Measurements from ENCODE around the gene HARS1.
"Not testable (repeated sequence)": the region's sequence is repeated elsewhere in the genome, so short reads cannot be mapped to it uniquely, and the experiment has no call there.

The HARS1 gene

DNA sequence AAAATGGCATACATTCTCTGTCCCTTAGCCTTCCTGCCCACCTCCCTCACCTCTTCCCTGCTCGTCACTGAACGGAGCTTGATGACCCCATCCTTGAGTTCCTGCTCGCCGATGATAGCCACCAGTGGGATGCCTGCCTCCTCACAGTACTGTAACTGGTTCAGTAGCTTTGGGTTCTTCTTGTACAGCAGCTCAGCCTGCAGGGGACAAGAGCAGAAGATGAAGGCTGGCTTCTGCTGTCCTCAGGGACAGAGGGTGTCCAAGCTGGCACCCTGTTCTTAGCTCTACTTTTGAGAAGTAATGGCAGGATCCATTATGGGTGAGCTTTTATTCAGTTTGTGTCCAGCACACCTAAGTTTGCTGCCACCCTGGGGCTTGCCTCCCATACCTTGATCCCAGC lies 16.5 kb downstream of the HARS1 start:
- DNase-seq: no peak

DNA sequence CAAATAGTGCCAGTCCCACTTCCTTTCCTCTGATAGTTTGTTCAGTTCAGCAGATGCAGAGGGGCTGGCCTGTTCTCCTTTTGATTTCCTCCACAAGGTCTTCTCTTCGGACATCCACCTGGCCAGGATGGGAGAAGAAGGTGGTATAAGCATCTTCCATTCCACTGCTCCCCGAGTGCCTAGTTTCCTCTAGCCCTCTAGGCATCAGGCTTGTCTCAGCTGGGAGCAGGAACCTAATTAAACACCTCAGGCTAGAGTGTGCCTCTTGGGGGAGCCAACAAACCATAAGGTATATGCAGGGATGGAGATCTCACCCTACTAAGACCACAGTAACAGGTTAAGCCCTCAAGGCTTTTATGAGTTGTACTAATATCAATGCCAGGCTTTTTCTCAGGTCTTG lies 17.0 kb downstream of the HARS1 start:
- DNase-seq: no peak

DNA sequence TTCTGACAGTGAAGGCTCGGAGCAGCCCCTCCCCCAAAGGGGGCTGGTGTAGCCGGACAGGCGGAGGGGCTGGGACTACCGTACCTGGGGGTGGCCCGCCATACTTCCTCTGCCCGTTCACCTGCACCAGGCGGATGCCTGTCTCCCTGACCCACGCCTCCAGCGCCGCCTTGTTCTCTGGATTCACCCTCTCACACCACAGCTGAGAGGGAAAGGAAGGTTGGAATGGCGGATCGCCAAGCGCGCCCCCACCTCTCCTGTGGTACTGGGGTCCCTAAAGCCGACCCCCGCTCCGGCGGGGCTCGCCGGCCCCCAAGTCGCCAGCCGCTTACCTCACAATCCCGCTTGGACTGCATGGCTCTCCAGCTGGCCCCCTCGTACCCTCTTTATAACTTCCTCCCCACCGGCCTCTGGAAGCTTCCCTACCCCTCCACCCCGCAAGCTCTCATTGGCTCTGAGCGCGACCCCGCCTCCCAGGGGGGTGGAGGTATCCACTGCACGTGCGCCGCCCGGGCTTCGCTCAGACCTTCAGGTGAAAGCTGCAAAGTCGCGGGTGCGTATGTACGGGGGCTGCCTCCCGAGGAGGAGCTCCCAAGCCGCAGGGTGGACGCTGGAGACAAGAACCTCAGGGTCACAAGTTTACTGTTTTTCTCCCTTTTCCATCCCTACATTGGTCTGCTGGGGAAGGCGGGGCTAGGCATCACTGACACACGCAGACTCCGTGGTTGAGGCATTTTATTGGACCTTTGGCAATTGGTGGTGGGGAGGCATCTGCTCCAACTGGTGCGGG lies 17.8 kb downstream of the HARS1 start, which contains the start of gene DND1:
Gene DND1 (minus strand): TSS at position 390 of the 790 bp plus-strand sequence. CDS start 34 bp downstream, at position 356.
- no peak for DNase-seq

DNA sequence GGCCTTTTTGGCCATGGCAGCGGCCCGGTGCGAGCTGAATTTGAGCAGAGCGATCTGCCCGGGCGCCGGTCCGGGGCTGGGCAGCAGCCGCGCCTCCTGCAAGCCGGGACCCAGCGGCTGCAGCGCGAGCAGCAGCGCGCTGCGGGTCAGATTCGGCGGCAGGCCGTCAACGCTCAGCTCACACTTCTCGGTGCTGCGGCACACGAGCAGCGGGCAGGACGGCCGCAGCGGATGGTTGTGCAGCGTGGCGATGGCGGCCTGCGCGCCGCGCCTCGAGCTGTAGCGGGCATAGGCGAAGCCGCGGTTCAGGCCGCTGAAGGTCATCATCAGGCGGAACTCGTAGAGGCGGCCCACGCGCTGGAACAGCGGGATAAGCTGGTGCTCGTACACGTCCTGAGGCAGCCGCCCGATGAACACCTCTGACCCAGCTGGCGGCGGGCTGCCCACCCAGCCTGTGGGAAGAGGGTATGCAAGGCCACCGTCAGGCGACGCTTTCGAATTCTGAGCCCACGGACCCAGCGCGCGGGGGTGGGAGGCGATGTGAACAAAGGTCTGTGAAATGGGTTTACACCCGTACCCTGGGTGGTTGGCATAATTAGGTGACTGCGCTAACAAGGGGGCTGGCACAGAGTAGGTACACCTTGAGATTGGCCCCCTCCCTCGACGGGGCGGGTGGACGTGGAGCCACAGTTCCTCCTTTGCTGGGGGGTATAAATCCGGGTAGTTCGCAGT lies 18.5 kb downstream of the HARS1 start:
- no peak for DNase-seq

DNA sequence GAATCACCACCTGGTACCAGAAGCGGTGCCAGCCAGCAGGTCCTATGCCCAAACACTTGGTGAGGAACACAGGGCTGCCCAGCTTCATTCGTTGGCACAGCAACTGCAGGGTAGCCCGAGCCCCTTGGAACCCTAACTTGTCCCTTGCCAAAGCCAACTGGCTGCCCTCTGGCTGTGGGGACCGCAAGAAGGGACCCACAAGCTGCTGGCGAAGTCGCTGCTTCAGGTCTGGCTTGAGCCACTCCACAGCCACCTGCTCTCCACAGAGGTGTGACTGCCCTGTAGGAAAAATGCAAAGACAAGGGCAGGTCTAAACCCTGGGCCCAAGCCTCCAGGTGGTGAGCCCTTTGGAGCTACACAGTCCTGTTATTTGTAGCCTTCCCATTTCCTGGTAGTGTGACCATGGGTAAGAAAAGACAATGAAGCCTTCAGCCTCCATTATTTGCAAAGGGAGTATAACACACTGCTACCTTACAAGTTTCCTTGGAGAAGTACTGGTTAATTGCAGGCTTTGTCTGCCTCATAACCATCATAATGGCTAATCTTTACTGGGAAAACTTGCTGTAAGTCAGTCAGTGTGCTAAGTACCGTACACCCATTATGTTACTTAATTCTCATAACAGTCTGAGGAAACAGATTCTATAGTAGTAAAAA lies 19.6 kb downstream of the HARS1 start:
- DNase-seq: no peak

DNA sequence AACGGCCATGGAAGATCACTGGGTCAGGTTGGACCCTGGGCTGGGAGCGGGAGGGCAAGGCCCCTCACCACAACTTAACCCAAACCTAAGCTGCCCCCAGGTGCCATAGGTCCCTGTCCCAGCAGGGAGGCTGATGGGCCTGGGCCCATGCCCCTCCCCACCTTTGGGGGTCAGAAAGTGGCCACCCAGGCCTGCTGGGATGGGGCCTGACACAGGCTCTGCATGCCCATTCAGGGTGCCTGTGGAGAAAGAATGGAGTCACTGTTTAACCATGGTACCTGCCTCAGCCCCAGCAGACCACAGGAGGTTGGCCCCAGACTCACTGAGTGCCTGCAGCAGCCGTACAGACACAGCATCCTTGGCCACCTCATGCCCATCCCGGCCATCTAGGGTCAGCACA lies 20.1 kb downstream of the HARS1 start:
- not testable (repeated sequence) for DNase-seq

DNA sequence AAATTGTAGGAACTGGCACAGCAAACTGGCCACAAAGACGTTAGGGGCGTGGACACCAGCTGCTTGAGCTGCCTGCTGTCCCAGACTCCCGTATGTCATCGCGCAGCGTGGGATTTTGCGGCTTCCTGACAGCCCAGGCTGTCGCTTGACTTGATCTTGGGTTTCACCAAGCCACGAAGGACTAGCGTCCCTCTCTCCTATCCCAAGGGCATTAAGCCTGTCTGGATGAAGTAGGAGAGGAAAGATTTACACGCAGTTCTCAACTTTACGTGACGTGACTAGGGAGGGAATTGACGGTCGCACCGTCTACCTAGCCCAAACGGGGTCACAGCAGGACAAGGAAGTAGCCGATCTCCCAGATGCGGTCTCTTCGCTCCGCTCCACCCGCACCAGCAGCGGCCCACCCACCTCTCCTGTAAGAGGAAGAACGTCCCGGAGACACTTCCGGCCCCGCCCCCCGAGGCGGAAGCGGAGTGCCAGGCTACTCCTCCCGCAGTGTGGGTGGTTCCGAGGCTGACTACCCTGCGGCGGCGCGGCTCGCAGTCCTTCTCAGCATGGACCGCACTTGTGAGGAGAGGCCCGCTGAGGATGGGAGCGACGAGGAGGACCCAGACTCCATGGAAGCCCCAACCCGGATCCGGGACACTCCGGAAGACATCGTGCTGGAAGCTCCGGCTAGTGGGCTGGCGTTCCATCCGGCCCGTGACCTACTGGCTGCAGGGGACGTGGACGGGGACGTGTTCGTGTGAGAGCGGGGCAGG lies 26.6 kb downstream of the HARS1 start, which contains the start of gene WDR55:
Gene WDR55 (plus strand): TSS at position 546 of the 761 bp plus-strand sequence. CDS start 9 bp downstream, at position 555.
- peak; percentile 98 for DNase-seq

DNA sequence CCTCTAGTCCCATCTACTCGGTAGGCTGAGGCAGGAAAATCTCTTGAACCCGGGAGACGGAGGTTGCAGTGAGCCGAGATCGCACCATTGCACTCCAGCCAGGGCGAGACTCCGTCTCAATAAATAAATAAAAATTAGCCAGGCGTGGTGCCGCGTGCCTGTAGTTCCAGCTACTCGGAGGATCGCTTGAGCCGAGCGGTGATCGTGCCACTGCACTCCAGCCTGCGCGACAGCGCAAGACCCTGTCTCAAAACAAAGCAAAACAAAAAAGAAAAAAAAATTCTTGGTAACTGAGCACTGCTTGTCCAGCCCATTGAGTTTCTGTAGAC lies 27.2 kb downstream of the HARS1 start:
- DNase-seq: no peak

DNA sequence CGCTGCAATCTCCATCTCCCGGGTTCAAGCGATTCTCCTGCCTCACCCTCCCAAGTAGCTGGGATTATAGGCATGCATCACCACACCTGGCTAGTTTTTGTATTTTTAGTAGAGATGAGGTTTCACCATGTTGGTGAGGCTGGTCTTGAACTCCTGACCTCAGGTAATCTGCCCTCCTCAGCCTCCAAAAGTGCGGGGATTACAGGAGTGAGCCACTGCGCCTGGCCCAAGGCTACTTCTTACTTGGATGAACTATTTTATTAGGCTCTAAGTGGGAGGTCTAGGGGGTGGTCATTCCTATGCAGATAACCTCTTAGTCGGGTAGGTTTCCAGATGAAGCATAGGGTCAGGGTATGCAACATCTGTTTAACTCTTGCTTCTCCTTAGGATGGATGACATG lies 30.8 kb downstream of the HARS1 start:
- DNase-seq: not testable (repeated sequence)

DNA sequence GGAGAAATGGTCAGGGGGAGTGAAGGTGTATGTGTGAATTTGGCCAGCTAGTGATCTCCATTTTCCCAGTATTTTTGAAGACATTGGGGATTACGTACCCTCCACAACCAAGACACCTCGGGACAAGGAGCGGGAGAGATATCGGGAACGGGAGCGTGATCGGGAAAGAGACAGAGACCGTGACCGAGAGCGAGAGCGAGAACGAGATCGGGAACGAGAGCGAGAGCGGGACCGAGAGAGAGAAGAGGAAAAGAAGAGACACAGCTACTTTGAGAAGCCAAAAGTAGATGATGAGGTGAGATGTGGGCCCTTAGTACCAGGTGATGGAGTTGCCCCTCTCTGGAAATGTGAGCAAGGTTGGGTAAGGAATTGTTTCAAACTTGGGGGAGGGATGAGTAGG lies 32.3 kb downstream of the HARS1 start:
- DNase-seq: no peak

DNA sequence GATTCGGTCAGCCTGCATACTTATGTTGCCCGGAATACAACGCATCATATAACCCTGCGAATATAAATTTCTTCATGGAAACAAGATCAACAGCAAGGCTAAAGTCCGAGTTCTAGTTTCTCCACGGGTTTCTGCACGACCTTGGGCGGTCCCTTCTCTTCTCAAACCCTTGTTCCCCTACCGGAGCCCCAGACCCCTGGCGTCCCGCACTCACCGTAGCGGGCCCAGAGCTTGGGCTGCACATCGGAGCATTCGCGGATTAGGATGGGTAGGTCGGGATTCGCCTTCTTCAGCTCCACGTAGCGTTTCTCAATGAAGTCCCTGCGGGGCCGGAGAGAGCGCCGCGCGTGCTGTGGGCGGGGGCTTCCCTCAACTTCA lies 44.1 kb downstream of the HARS1 start:
- no peak for DNase-seq

DNA sequence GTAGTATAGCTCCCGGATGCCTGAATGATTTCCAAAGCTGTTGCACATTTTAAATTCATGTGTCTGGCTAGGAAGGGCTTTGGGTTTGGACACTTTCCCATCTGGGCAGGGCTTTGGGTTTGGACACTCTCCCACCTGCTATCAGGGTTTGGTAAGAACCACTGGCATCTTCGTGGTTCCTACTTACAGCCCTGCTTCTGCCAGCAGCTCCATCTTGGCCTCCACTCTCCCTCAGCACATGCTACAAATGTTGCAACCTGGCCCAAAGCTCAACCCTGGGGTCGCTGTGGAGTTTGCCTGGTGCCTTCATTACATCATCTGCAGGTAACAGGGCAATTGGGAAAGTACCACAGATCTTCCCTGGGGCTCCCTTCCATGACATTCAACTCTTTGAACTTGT lies 48.5 kb downstream of the HARS1 start:
- peak; percentile 22 for DNase-seq

DNA sequence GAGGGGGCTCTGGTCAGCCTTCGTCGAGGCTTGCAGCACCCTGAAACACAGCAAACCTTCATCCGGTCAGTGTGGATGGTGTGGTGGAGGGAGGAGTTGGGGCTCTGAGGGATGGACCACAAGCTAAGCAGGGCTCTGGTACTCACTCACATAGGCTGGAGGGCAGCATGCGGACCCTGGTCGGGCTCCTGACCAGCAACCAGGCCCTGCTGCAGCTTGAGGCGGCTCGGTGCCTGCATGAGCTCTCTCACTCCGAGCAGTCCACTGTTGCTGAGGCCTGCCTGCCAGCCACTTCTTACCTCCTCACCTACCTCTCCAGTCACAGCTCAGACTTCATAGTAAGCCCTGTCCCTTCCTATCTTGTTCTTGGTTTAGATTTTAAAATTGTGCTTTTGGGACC lies 49.5 kb downstream of the HARS1 start:
- DNase-seq: no peak

DNA sequence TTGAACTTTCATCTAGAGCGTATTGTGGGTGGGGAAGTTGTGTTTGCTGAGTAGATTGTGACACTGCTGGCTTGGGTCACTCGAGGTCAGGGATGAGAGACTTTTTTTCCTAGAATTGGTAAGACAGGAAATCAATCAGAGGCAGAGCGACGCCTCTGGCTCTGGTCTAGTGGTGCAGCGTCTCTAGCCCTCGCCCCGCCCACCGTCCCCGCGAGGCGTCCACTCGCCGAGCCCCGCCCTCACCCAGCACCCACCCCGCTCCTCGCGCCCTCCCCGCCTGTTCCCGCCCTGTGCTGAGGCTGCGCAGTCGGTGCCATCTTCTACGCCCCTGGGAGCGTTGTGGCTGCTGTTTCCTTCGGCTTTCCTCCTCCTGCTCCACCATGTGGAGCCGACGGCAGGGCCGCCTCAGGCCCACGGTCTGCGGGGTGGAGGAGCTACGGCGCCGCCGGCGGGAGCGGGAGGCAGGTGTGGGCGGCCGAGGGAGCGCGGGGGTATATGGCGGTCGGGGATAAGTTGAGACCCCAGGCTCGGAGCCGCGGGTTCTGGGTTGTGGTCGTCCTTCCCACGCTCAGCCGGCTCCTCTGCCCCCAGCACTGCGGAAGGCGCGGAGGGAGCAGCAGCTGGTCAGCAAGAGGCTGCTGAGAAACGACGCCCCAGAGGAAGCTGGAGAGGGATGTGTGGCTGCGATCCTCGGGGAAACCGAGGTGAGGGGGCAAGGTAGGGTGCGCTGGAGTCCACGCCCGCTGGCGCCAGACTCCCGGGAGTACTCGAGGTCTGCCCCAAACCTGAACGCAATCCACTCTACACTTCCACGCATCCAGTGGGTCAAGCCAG lies 51.8 kb downstream of the HARS1 start, which contains the start of gene TMCO6:
Gene TMCO6 (plus strand): TSS at position 304 of the 834 bp plus-strand sequence. CDS start 77 bp downstream, at position 381.
- peak; percentile 99 for DNase-seq

DNA sequence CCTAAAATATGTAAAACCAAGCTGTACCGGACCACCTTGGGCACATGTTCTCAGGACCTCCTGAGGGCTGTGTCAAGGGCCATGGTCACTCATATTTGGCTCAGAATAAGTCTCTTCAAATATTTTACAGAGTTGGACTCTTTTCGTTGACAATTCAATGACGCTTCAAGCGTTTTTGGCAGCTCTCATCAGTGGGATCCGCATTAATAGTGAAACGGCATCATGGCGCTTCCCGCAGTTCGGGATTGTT lies 52.3 kb downstream of the HARS1 start:
- not testable (repeated sequence) for DNase-seq

DNA sequence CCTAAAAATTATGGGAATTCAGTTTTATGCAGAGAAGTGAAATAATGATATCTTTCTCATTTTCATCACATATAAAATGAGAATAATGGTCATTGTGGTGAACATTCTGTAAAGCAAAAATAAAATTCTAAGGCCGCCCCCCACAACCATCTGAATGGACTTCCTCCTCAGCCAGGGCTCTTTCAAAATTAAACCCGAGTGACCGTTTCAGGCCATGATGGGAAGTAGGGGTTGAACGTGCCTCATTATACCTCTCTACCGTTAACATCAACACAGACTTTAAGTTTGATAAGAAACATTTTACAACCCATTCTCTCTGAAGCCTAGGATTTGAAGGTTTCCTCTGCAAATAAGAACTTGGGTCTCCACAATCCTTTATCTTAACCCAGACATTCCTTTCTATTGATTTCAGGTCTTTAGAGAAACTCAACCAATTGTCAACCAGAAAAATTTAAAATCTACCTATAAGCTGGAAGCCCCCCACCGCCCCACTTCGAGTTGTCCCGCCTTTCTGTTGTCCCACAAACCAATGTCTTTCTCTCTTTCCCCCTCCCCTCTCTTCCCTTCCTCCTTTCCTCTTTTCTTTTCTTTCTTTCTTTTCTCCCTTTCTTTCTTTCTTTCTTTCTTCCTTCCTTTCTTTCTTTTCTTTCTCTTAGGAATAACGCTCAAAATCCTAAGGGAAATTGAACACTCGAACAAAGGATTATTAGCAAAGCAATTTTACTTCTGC lies 53.6 kb downstream of the HARS1 start:
- no peak for DNase-seq

DNA sequence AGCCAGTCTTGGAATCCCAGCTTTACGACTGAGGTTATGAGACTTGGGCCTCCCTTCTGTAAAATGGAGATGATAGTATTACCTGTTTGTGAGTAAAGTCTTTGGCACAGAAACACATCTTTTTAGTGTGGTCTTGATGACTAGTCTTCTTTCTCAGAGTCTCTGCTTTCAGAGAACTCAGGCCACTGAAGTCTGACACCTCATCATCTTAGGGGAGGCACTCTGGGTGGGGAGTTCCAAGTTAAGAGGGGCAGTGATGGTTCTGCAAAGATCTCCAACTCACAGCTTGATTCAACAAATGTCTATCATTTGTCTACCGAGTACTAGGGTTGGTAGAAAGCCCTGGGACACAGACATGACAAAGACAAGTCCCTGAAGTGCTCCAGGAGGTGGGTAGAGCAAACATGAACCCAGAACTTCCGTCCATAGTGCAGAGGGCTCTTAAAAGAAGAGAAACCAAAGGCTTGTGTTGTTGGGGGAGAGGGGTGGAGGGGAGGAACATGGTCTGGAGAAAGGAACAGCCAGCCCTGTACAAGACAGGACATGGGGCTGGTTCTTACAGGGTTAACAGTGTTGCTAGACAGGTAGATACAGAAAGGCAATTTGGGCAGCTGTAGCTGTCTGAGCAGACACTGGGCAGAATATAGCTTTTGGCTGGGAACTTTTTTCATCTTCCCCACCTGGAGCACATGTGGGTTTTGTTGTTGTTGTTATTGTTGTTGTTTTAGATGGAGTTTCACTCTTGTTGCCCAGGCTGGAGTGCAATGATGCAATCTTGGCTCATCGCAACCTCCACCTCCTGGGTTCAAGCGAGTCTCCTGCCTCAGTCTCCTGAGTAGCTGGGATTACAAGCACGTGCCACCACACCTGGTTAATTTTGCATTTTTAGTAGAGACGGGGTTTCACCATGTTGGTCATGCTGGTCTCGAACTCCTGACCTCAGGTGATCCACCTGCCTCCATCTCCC lies 55.6 kb downstream of the HARS1 start:
- no peak for DNase-seq

DNA sequence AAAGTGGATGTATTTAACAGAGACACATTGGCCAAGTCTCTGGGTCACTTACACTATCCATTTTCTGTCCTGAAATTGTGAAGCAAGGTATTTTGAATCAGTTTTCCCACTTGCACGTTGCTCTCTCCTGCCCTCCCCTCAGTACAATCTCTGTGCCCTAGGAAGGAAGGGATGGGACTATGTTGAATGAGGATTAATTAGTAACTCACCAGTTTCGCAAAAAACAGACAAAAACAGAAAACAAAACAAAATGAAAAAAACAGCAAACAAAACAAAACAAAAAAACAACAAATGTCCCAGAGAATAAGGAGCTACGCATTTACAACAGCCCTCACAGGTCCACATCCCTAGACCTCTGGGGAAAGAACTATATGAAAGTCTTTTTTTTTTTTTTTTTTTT lies 57.1 kb downstream of the HARS1 start:
- no peak for DNase-seq

DNA sequence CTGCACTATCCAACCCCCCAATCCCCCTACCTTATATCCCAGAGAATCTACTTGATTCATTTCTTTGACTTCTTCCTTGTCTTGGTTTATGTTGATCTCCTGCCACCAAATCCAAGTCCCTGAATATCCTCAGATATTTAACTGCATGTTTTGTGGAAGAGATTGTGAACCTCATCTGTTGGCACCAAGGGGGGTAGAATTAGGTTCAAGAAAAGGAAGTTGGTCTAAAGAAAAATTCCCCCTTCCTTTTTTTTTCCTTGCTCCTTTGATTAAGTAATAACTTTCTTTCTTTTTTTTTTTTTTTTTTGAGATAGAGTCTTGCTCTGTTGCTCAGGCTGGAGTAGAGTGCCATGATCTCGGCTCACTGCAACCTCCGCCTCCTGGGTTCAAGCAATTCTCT lies 57.7 kb downstream of the HARS1 start:
- DNase-seq: peak; percentile 59

DNA sequence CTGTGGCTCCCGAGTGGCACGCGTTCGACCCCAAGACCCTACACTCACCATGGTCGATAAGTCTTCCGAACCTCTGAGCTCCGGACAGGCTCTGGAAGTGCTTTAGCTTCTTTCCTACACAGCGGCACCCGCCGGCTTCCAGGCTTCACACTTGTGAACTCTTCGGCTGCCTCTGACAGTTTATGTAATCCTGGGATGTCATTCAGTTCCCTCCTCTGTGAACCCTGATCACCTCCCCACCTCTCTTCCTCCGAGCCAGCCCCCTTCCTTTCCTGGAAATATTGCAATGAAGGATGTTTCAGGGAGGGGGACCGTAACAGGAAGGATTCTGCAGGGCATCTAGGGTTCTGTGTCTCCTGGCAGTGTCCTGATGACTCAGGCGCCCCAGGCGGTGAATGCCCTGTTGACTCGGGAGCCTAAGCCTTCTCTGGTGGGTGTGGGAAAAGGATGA lies 58.1 kb downstream of the HARS1 start, which contains the start of gene CD14:
Gene CD14 (minus strand): TSS at position 155 of the 451 bp plus-strand sequence. CDS start 104 bp downstream, at position 51.
- DNase-seq: peak; percentile 40

Measured in MV-4-11 (cell line).